HCEC 1CT (cell line): Measurements from ENCODE around the gene RAB43.
"Not testable (repeated sequence)": the region's sequence is repeated elsewhere in the genome, so short reads cannot be mapped to it uniquely, and the experiment has no call there.

Experiments used
- DNase-seq: peaks from one replicate; pipeline ENCODE4 v3.0.0-alpha.2; 2017

The RAB43 gene

DNA sequence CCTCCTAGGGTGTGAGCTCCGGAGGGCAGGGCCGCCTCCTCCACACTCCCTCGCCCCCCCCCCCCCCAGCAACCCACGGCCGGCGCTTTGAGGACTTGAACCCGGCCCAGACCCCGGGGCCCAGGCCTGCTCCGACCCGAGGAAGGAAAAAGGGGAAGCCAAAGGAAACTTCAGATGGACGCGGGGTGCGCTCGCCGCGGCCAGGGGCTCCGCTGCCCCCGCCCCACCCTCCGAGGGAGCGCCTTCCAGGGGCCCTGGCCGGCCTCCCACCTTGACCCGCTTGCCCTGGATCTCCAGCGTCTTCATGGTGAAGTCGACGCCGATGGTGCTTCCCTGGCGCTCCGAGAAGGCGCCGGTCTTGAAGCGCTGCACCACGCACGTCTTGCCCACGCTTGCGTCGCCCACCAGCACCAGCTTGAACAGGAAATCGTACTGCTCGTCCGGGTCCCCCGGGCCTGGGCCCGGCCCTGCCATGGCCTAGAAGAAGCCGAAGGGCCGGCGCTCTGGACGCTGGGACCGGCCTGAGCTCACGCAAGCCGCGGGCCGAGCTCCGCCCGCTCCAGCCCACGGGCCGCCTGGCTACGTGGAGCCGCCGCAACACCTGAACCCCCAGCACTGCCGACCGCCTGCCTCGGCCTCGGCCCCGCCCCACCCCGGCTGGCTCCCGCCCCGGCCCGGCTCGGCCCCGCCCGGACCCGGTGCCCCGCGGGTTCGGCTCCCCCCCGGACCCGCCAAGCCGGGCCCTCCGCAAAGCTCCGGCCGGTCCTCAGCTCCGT, 400 bp downstream of the RAB43 start:
- no peak for DNase-seq

DNA sequence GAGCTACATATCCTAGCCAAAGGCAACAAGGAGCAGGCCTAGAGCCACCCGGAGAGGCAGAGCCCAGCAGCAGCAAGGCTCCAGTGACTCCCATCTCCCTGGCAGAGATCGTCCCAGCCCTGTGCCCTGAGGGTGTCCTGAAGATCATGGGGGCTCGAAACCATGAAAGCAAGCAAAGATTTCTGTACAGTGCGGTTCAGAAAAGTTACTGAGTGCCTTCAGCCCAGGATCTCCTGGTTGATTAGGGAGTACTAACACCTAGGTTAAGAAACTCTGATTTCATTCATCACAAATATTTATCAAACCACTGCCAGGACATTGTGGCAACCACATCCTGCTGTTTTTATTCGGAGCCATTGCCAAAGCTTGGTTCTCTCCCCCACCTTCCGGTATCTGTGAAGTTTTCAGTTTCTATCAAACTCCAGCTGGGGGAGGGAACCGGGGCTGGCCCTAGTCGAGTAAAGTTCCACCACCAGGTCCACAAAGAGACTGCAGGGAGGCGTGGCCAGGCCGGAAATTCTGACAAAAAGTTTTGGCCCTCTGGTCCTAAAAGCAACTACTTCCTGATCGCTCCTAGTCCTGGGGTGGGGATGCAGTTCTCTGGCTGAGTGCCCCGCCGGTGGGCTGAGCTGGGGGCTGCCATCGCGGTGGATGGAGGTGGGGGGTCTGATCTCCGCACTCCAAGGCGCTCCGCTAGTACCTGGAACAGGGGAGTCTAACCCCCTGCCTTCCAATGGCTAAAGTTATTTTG, 1.2 kb downstream of the RAB43 start:
- DNase-seq = peak; percentile 86

DNA sequence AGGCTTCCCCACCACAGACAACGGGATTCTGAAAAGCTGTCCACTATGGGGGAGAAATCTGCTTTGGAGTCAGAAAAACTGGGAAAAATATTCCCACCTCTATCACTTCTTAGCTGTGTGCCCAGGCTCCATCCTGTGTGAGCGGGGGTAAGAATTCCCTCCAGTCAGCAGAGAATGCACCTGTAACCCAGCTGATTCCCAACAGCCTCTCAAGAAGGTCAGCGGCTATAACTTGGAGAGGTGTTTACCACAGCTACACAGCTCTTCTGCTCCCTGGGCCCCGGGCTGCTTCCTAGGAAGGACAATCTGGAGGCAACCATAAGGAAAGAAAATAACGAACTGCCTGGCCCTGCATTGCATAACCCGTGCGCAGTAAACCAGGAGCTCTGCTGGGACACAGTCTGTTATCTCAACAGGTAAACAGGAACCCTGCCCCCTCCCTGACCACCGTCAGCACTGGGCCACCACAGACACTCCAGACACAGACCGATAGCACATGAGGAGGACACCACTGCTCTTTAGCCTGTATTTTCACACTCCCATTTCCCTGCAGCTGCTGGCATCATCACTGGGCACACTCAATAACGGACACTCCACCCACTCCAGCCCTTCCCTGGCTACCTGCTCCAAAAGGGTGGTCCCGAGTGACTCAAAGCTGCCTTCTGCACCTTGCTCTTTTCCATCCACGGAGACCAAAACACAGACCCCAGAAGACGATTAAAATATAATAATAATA, 2.1 kb downstream of the RAB43 start:
- no peak for DNase-seq

DNA sequence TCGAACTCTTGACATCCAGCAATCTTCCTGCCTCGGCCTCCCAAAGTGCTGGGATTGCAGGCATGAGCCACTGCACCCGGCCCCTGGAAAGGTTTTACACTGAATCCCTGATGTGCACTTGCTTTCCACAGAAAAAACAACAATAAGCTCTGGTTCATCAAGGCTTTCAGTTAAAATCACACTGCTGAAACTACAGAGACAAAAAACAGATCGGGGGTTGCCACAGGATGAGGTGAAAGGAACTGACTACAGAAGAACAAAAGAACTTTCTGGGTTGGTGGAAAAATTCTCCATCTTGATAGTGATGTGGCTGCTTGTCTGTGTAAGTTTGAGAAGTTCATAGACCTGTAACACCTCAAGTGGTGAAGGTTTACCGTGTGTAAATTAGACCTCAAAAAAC, 2.9 kb downstream of the RAB43 start:
- no peak for DNase-seq

DNA sequence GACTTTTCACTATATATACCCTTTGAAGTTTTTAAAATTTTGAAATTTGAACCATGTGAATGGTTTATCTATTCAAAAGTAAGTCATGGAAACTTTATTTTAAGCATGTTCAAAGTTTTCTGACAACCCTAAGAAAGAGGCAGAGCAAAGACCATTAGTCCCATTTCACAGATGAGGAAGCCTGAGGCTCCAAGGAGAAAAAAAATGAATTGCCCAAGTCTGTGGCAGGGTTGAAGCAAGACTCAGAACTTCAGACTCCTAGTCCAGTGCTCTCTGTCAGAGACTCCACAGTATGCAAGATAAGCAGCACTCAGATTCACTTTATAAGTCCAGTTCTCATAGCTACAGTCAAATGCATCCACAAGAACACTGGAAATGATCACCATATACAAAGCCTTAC, 4.5 kb downstream of the RAB43 start:
- DNase-seq = no peak

DNA sequence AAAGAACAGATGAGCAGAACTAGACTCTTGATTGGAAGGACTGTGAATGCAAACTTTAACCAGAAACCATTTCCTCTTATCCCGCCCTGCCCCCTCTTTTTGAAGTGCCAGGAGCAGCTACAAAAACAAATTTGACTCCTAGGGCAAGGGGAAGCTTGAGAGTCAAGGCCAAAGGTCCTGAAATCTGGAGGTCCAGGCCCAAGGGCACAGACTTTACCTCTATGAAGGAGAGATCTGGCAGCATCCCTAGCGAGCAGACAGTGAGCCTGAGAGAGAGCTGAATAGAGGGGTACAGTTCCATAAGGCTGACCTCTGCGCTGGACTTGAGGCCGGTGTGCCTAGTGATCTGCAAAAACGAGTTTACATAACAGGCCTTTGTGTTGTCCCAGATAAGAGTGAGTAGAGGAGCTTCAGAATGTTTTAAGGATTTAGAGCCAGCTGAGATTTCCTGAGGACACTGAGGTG, 5.1 kb downstream of the RAB43 start:
- no peak for DNase-seq

DNA sequence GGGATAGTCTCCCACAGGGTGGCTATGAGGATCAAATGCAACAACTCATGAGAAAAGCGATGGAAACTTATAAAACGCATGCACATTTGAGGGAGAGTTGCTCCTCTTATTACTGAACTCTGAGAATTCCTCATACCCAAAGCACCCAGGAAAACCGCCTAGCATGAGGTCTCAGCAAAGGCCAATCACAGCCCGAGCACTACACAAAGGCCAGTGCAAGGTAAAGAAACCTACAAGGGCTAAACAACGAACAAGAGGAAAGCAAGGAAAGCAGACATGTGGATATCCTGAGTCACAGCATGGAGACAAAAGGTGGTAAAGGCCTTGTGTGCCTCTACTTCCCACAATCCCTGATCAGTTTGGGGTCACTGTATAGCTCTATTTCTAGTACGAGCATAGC, 7.1 kb downstream of the RAB43 start:
- DNase-seq = no peak

DNA sequence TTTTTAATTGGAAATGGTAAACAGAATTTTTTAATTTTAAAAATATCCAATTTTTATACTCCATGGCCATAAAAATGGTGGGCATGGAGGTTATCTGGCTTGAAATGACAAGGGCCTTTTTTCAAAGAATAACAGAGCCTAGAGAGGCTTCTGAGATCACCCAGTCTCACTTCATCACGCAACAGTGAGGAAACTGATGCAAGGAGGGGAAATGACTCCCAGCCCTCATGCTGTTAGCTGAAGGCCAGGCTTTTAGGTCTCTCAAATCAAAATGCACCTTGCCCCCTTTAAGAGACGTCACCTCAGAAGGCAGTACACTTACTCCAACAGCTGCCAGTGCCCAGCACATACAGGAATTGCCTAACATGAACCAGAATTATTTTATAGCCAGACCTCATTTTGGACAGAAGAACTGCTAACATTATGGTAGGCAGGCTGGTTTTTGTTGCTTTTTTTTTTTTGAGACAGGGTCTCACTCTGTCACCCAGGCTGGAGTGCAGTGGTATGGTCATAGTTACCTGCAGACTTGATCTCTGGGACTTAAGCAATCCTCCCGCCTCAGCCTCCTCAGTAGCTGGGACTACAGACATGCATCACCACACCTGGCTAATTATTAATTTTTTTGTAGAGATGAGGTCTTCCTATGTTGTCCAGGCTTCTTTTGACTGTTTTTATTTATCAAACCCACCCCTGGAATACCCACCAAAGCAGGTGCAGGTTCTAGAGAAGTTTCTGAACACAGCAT, 9.1 kb downstream of the RAB43 start:
- no peak for DNase-seq

DNA sequence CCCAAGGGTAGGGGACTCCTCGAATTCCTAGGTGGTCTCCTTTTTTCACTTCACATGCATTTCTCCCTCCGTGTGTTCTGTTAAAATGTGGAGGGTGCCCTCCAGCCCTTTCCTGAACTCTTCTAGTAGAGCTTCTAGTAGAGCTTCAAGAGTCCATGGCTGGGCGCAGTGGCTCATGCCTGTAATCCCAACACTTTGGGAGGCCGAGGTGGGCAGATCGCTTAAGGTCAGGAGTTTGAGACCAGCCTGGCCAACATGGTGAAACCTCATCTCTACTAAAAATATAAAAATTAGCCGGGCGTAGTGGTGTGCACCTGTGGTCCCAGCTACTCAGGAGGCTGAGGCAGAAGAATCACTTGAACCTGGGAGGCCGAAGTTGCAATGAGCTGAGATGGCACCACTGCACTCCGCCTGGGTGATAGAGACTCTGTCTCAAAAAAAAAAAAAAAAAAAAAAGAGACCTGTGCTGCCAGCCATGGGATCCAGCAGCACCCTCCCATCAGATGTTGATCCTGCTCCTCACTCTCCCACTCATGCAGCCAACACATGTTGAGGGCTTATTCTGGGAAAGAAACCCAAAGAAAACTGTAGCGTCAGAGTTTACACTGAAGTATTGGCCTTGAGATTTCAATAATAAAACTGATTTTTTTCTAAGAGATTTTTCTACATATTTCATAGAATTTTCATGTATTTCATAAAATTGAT, 10.4 kb downstream of the RAB43 start:
- DNase-seq = not testable (repeated sequence)

DNA sequence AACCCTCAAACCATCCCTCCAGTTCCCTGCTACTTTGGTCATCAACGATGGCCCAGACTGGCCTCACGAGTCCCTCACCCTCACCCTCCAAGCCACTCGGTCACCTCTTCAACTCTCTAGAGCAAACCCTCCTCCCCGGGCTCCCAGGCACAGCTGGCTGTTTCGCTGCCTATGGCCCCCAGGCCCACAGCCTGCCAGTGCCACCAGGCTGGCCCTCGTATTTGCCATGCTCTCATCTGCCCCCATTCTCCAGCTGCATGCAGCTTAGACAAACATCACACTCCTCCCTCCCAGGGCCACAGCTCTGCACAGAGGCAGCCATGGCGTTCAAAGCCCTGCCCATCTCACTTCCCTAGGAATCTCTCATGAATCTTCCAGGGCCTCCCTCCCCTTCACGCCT, 13.8 kb downstream of the RAB43 start:
- DNase-seq = no peak

DNA sequence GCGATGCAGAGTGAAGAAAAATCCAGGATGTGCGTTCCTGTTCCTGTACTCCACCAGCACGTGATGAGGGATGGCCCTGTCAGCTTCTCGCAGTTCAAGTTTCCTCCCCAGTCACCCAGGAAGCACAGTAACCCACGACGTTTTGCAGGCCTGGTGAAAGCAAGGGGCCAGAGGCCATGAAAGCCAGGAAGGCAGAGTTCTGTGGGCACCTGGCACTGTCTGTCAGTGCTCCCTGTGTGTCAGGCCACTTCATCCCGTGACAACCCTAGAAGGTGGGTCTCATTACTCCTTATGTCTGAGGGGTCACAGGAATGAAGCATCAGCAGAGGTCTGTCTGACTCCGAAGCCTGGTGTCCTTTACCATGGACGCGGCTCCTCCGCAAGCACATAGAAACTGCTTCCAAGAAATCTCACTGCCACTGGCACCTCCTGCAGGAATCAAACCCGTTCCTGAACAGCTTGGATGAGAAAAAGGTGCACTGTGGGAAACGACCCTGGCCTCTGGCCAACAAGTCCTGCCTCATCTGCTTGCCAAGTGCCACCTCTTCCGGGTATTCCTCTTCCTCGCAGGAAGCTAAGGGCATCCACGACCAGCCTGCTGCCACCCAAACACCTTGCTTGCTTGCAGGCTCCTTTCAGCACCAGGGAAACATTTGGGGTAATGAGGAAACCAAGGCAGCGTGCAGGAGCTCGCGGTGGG, 14.6 kb downstream of the RAB43 start:
- DNase-seq = no peak

DNA sequence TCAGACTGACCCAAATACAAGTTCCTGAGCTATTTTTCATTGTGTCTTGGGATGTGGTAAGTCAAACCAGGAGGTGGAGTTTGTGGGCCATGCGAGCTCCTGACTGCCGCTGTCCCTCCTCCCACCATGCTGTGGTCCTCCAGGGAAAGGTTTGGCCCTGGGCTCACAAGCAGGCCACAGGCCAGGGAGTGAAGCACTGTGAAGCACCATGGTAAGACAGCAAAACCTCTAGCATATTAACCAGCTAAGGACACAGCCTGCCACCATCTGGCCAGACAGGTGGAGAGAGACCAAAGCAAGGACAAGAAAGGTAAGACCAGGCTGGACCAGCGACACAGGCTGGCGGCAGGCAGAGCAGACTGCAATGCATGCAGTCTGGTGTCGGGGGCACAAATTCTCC, 15.3 kb downstream of the RAB43 start:
- DNase-seq = no peak

DNA sequence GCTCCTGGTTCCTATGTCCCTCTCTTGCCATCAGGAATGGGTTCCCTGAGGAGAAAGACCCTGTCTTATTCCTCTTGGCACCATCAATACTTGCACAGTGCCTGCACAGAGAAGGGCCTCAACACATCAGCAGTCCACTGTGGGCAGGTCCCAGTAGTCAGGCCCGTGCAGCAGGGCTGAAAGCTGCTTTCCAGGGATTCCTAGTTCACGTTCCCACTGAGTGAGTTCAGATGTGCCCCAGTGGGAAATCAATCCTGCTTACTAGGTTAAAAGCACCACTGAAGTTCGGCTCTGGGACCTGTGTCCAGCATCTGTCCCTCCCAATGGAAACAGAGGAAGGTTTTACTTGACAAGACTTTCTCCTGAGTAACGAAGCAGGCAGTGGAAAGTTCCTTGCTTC, 15.7 kb downstream of the RAB43 start:
- no peak for DNase-seq

DNA sequence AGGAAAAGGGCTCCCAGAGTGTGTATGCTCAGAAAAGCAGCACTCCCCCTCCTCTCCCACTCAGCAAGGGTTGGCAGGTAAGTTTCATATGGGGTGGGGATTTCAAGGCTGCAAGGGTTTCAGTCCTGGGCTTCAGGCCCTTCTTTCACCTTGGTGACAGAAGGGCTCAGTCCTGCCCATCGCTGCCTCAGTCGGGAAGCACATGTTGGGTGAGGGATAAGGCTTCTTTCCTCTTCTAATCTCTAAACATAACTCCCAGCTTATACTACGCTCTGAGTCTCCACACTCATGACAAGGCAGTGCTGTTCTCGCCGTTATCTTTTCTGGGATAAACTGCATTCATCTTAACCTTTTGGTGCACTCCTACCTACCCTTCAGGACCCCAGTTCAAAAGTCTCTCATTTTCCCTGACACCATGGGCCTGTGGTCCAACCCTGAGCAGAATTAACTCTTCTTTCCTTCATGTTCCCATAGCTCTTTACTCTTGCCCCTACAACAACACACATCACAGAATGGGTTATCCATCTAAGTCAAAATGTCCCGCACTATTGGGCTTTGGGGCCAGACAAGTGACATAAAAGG, 17.0 kb downstream of the RAB43 start:
- no peak for DNase-seq

DNA sequence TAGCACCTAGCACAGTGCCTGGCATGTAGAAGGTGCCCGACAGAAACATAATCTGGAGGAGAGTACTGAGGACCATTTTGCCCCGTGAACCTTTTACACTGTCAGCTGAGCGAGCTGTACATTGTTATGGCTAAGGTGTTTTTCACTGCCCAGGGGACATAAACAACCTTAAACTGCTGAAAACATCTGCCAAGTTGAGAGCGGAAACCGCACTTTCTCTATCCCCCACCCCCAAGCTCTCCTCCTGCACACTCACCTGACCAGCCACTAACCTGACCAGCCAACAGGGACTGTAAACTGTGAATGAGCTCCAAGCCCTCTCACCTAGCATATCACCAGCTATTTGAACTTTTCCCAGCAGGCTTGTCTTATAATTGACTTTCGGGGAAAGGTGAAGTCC, 17.6 kb downstream of the RAB43 start:
- no peak for DNase-seq

DNA sequence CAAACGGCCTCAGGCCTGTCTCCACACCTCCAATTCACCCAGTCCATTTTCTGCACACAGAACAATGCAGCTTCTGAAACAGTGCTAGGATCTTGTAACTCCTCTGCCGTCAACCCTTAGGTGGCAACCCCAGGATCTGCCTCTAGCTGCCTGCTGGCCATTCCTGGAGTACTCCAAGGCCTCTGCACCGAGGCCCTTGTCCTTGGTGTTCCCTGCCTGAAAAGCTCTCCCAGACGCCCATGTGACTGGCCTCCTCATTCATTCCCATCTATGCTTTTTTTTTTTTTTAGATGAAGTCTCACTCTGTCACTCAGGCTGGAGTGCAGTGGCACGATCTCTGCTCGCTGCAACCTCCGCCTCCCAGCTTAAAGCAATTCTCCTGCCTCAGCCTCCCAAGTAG, 18.3 kb downstream of the RAB43 start:
- DNase-seq = no peak

DNA sequence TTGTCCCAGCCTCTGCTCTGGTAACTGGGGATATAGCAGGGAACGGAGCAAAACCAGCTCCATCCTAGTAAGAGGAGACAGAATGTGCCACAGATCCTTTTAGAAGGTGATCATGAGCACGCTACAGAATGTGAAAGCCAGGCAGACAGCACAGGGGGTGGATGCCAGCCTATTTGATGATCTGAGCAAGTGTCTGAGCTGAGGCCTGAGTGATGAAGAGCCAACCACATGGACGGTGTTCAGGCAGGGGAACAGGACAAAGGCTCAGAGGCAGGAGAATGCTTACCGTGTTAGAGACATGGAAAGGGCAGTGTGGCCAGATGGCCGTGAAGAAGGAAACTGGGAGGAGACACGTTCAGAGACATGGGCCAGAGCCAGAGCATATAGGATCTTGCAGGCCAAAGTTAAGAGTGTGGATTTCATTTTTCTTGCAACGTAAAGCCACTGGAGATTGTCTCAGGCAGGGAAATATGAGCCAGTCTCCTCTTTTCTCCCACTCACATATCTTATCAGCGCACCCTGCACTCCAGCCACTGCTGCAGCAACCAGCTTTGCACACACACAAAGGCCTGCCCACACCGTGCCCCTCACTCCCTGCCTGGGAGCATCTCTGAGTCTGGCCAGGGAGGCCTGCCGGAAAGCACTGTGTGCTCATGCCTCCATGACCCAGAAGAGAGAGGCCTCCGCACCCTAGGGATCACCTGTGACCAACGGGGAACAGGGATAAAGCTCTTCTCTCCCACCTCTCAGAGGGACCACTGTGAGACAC, 20.1 kb downstream of the RAB43 start:
- no peak for DNase-seq

DNA sequence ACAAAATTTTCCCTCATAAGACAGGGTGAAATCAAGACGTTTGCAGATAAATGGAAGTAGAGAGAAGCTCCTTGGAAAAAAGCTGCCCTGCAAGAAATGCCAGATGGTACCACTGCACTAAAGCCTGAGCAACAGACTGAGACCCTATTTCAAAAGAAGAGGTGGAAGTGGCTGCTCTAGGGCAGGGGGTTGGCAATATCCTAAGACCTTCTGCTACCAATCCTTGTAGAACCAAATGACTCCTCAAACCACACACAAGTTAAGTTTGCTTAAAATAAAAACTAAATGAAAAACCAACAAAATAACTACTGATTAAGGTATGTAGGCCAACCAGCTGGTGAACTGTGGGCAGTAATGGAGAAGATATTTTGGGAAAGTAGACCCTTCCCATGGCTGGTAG, 21.3 kb downstream of the RAB43 start:
- no peak for DNase-seq

DNA sequence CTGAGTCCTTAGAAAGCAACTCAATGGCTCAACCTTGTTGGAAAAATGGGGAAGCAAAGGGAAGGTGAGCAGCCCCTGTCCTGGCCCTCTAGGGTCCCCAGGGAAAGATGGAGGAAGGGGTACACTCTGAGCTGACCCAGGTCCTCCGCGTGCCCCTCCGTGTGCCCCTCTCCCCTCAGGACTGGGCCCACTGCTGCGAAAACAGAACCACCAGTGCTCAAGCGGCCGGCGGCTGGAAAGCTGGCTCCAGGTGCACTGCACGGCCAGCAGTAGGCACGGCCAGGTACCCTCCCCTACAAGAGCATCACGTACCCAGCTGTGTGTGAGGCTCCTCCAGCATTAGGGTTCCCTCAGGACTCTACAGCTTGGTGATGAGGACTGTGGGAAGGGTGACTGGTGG, 26.3 kb downstream of the RAB43 start:
- DNase-seq = no peak

DNA sequence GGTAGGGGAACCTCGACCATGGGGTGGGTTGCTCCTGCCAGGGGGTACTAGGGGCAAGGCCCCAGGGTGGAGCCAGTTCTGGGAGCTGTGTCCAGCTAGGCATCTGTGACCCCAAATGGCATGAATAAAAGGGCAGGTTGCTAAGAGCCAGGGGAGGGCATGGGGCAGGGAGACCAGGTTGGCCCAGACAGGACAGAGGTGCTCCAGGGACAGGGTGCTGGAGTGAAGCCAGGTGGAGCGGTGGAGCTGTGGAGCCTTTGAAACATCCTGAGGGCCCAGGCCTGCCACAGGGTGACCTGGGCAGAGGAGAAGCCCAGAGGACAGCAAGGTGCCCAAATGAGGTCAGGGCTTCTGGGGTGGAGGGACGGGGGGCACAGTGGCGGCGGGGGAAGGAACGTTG, 33.3 kb downstream of the RAB43 start:
- DNase-seq = not testable (repeated sequence)

DNA sequence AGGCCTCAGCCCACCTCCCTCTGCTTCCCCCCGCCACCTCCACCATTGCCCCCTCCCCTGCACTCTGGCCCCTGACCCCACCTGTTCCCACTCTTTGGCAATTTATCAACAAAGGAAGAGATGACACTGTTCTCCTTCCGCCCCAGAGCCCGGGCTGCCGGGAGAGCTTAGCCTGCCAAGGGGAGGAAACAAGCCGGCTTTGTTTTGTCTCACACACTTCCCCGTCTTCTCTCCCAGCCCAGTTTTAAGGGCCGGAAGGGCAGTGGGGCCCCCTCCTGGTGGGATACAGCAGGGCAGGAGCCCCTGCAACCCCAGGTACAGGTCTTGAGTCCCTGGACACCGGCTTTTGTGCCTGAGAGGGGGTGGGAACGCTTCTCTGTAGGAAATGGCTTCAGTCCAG, 33.7 kb downstream of the RAB43 start:
- DNase-seq = not testable (repeated sequence)
